Amygdala (tissue), 56 donors: Measurements from ENCODE around the gene RPN2.

Source experiments
- DNase-seq, 56 donors: peaks; one replicate each; lab custom pipeline; 2025; lab: John Stamatoyannopoulos, UW

Gene RPN2

GRCh38 chr20:37209193-37209592, 30.1 kb downstream of the RPN2 start:
- no peak for DNase-seq

DNA sequence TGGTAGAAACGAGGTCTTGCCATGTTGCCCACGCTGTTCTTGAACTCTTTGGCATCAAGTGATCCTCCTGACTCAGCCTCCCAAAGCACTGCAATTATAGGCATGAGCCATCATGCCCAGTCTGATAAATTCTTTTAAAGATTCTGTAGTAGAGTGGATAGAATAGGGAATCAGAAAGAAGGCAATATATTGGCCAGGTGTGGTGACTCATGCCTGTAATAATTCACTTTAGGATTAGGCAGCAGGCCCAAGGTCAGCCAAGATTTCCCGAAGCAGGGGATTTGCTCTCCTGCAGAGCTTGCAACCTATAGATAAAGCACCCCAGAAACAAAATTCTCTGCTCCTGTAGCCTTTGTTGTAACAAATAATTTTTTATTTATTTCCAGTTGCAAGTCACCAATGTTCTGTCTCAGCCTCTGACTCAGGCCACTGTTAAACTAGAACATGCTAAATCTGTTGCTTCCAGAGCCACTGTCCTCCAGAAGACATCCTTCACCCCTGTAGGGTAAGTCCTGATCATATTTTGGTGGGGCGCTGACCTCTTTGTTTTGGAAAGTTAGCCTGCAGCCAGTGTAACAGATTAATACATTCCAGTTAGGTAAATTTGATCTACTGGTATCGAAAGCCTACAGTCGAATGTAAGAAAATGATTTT, 30.7 kb downstream of the RPN2 start:
- DNase-seq = no peak

GRCh38 chr20:37218441-37218840, 39.3 kb downstream of the RPN2 start:
- DNase-seq = no peak

- DNase-seq = no peak
Observed at GRCh38 chr20:37218976-37219375, 39.8 kb downstream of the RPN2 start.

DNA sequence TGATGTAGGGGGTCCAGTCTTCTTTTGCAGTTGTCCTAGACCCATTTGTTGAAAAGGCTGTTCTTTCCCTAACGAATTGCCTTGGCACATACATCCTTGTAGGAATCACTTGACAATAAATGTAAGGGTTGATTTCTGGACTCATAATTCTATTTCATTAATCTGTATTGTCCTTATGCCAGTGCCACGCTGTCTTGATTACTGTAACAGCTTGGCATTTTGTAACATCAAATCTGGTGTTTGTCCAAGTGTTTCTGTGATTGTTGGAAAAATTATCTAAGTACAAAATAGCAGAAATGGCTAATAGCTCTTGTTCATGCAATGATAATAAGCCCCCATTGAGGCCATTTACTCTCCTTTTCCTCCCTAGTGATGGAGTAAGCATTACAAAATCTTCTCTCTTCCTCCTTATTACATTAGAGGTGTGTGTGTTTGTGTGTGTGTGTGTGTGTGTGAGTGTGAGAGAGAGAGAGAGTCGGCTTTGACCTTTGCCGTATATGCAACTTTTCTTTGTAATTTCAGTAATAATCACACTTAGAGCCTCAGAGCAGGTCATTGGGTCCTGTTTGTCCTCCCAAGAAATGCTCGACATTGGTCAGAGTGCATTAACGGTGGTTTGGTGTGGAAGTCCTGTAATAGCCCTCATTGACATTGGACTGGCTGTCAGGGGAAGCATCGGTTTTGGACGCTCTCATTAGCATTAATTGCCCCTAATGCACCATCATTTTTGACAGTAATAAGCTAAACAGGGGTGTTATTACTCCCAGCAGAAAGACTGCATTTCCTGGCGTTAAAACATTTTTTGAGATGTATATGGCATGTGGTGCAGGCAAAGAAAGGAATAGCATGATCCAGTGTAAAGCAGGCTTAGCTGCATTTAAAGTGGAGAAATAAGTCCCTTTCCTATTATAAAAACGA, 40.9 kb downstream of the RPN2 start:
- no peak for DNase-seq

GRCh38 chr20:37220731-37221130, 41.6 kb downstream of the RPN2 start:
- DNase-seq = no peak

DNA sequence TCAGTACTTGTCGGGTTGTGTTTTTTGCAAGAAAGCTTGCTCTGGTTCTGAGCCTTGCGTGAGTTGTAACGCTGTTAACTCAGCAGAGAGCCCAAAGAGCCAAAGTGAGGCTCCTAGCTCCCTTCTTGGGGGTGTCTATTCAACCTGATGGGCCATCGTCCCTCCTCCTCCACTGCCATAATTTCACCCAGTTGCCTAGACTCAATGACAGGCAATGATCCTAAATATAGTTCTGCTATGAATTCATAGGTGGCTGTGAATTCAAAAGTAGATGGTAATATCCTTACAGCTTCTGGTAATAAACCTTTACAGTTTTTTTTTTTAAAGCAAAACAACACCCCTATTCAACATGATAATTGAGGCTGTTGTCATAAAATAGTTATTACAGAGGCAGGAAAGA, 43.0 kb downstream of the RPN2 start:
- DNase-seq = no peak

DNA sequence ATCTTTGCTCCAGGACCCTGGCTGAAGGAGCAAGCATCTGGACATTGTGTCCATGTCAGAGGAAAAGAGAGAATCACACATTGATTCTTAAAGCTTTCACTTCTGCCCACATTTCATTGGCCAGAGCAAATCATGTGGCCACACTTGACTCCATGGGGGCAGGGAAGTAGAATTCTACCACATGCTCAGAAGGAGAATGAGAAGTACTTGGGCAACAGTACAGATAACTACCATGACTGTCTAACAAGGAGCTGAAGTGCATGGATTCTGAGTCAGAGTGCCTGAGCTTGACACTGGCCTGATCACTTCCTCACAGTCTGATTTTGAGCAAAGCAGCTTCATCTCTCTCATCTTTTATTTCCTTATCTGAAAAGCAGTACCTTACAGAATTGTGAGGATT, 43.9 kb downstream of the RPN2 start:
- DNase-seq = peak in 3 of 56 donors; percentile 17 to 48 (median 21)

DNA sequence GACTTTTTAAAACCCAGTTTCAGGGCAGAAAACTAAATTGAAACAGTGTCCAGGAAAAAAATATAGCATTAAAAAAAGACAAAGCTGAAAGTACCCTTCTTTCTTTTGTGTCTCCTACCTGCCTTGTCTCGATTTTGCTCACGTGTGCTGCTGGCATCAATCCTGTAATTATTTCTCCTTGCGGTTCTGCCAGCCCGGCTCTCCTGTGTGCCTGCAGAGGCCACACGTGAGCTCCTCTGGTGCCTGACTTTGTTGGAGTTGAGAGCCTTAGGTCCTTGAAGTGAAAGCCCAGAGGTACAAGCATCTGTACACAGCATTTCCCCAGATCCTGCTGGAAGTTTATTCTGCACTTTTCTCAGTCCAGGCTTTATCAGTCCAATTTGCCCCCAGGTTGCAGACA, 46.0 kb downstream of the RPN2 start:
- no peak for DNase-seq

DNA sequence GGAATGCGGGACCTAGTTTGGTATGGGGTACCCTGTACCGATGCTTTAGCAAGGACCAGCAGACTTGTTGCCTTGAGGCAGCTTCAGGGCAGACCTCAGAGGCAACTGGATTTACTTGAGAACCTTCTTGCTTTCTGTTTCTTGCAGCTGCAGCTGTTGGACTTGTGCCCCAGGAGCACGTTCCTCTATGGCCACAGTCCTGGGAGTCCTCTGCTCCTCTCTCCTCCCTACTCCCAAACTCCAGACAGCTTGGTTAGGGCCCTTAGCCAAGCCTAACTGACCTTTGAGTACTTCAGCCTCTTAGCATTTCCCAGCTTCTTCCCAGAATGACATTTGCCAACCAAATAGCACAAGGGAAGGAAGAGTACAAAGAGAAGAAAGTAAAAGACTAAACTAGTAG, 47.8 kb downstream of the RPN2 start:
- no peak for DNase-seq

- no peak for DNase-seq
Observed at GRCh38 chr20:37228082-37228481, 49.0 kb downstream of the RPN2 start.

DNA sequence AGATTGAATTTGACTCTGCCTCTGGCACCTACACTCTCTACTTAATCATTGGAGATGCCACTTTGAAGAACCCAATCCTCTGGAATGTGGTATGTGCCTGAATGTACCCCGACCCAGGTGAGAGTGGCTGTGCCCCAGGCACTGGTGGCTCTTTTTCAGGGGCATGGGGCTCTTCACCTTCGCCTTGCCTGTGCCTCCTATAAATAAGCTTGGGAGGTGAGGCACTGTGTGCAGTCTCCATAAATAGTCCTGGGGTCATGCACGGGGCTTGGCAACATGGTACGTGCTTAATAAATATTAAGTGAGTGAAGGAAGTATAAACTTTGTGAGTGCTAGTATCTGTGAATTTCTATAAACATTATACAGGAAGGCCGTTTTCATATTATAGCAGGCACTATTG, 49.5 kb downstream of the RPN2 start:
- DNase-seq = no peak

GRCh38 chr20:37229357-37229756, 50.2 kb downstream of the RPN2 start:
- DNase-seq = no peak

DNA sequence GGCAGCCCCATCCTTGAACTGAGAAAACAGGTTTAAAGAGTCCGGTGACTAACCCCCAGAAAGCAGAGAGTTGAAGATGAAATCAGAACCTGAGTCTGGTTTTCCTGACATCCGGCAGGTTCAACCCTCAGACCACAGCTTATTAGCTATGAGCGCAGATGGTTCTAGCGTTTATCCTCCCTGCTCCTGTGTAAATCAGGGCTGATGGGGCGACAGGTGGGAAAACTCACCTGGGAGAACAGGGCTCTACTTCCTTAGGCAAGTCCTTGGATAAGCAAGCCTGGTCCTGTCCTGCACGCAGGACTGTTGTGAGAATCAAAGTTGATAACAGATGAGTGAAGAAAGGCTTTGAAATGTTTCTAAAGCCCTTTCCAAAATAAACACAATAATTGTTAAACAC, 51.1 kb downstream of the RPN2 start:
- DNase-seq = no peak

DNA sequence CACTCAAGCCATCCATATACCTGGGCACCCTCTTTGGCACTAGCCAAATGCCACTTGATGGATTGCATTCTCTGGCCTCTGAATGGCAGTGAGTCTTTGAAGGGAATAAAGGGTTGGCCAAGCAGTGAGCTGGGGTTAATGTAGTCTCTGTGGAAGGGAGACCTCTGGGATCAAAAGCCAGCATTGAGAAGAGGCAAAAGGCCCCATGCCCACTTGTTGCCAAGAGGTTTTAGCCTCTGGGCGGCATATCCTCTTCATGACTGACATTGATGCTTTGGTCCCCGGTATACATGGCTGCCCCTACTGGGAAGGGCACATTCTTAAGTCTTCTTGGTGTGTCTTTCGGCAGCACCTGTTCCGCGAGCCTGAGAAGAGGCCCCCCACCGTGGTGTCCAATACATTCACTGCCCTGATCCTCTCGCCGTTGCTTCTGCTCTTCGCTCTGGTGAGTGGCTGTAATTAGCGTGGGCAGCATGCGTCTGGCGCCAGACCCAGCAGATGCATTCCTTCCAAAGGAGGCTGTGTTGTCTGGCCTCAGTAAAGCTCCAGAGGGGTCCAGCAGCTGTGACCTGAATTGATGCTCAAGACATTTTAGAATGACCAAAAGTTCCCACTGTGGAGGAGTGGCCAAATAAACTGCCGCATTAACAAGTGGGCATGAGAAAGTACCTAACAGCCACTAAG, 53.0 kb downstream of the RPN2 start:
- peak in 8 of 56 donors; percentile 5 to 27 (median 18) for DNase-seq

GRCh38 chr20:37233548-37234253, 54.6 kb downstream of the RPN2 start:
- no peak for DNase-seq

DNA sequence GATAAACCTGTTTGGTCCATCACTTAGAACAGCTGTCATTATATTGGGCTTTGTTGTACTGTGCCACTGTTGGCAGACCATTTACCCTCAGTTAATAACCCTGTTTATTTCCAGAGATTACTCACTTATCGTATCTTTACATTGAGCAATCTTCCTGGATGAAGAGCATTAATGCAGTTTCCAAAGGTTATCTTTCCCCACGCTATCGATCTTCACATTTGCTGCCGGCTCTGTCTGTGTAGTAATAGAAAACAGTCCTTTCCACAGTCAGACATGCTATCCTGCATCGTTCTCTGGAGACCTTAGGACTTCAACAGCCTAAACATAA, 55.1 kb downstream of the RPN2 start:
- no peak for DNase-seq

DNA sequence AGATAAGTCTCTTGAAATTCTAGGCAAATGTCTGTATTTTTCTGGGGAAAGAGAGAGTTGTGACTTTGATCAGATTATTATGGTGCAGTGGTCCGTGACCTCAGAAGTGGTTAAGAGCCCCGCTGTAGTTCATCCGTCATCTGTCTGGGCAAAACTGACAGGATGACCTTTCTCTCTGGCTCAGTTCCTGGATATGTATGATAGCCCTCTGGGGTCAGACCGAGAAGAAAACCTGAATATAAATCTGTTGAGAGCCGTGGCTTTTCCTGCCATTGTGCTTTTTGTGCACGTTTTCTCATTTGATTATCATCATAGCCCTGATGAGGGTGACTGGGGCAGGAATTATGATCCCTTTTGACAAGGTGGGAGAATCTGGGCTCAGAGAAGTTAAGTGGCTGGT, 55.9 kb downstream of the RPN2 start:
- DNase-seq = no peak

- no peak for DNase-seq
Observed at GRCh38 chr20:37236462-37236861, 57.3 kb downstream of the RPN2 start.

DNA sequence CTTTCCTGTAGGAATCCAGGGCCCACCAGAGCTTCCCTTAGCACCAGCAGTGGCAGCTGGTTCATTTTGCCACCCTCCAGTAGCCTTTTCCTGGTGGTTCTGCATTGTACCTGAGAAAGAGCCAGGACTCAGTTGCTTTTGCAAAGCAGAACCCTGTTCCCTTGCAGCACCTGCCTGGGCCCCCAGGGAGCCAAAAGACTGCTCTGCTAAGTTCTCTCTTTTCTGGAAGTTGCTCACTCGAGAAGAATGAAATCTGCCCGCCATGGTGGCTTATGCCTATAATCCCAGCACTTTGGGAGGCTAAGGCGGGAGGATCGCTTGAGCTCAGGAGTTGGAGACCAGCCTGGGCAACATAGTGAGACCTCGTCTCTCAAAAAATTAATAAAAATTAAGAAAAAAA, 58.5 kb downstream of the RPN2 start:
- DNase-seq = no peak

GRCh38 chr20:37238426-37238825, 59.3 kb downstream of the RPN2 start:
- DNase-seq = no peak
